T-cell (primary cell): ENCODE measurements around the gene SH3RF3. TPM values are rescaled to one million over a fixed set of nuclear protein-coding genes. Genes with fewer than 3 reads are reported as not detected.

Experiments used
- ATAC-seq, 4 experiments: fragments of 200-7000 bp in 3 of 4; fragments of 150-1000 bp in 1 of 4; cut with Tn5 transposase; replicated peaks in 1 of 4; 1 replicate in 3 of 4; 2 replicates in 1 of 4; pipeline ENCODE4 v1.10.0; 2021; ENCODE audit warnings: moderate library complexity in 3 of 4, mild to moderate bottlenecking in 2 of 4, moderate number of reproducible peaks in 1 of 4
- CTCF ChIA-PET, 2 donors: fragments of 300-600 bp; sonication (Branson Sonifier 250); formaldehyde crosslinking; loops; one replicate each; lab custom pipeline; 2022; ENCODE audit warnings: antibody characterized with exemption in 2 of 2; lab: Charles Lee
- POLR2A ChIA-PET, 2 donors: fragments of 300-600 bp; sonication (Branson Sonifier 250); formaldehyde crosslinking; loops; one replicate each; lab custom pipeline; 2022; ENCODE audit warnings: antibody characterized with exemption in 2 of 2; lab: Charles Lee
- DNase-seq, 35 experiments: peaks; one replicate each; pipeline versions ENCODE4 v3.0.0 to v3.0.0-alpha.2; 2013 to 2023
- H3K27ac ChIP-seq: one replicate; pipeline ENCODE4 v1.5.1; 2013; ENCODE audit warnings: low read length
- H3K27me3 ChIP-seq, 2 experiments: replicated peaks in 1 of 2; 1 replicate in 1 of 2; 2 replicates in 1 of 2; pipeline versions ENCODE4 v1.6.1 to v1.7.0; 2013; ENCODE audit warnings: low read length in 1 of 2, mixed read lengths in 1 of 2; ENCODE audit not compliant: control insufficient read depth in 2 of 2, insufficient read depth in 2 of 2; ENCODE audit errors: extremely low read depth in 1 of 2
- H3K36me3 ChIP-seq, 2 donors: 1 replicate in 1 of 2; 2 replicates in 1 of 2; pipeline versions ENCODE4 v1.6.1 to v1.7.0; 2013; ENCODE audit warnings: low read length in 1 of 2; ENCODE audit not compliant: control insufficient read depth in 2 of 2, insufficient read depth in 1 of 2; ENCODE audit errors: extremely low read depth in 1 of 2
- H3K4me1 ChIP-seq, 2 experiments: 1 replicate in 1 of 2; 2 replicates in 1 of 2; pipeline versions ENCODE4 v1.6.1 to v1.7.0; 2013; ENCODE audit warnings: low read length in 2 of 2, mixed read lengths in 1 of 2; ENCODE audit not compliant: insufficient read depth in 2 of 2, control insufficient read depth in 1 of 2; ENCODE audit errors: extremely low read depth in 1 of 2
- H3K4me3 ChIP-seq, 2 donors: 1 replicate in 1 of 2; 2 replicates in 1 of 2; pipeline versions ENCODE4 v1.5.1 to v1.7.0; 2013; ENCODE audit warnings: mild to moderate bottlenecking in 2 of 2, low read length in 1 of 2, moderate library complexity in 1 of 2; ENCODE audit not compliant: control insufficient read depth in 1 of 2; ENCODE audit errors: extremely low read depth in 1 of 2
- H3K9me3 ChIP-seq: 2 replicates; pipeline ENCODE4 v1.7.0; 2013
- H3K27ac Mint-ChIP-seq, 2 donors: one replicate each; pipeline ENCODE4 v1.8.0; 2020 to 2021; ENCODE audit warnings: mild to moderate bottlenecking in 2 of 2, mixed read lengths in 2 of 2
- H3K27me3 Mint-ChIP-seq, 2 donors: one replicate each; pipeline ENCODE4 v1.8.0; 2021 to 2022; ENCODE audit warnings: mixed read lengths in 2 of 2
- H3K36me3 Mint-ChIP-seq: one replicate; pipeline ENCODE4 v1.8.0; 2021; ENCODE audit warnings: mixed read lengths
- H3K4me1 Mint-ChIP-seq, 3 donors: one replicate each; pipeline ENCODE4 v1.8.0; 2020 to 2022; ENCODE audit warnings: mixed read lengths in 3 of 3, mild to moderate bottlenecking in 1 of 3
- H3K4me3 Mint-ChIP-seq, 3 donors: one replicate each; pipeline ENCODE4 v1.8.0; 2020 to 2022; ENCODE audit warnings: mild to moderate bottlenecking in 3 of 3, mixed read lengths in 3 of 3, moderate library complexity in 3 of 3
- H3K9me3 Mint-ChIP-seq, 3 donors: one replicate each; pipeline ENCODE4 v1.8.0; 2020 to 2022; ENCODE audit warnings: mixed read lengths in 3 of 3
- WGBS: methylation state at CpG from one replicate; pipeline ENCODE4 v1.1.5; 2013; ENCODE audit warnings: missing lambda C conversion rate; ENCODE audit not compliant: insufficient coverage; 5-methylcytosine and 5-hydroxymethylcytosine counted together
- total RNA-seq, 35 experiments: library from RNA in 6 of 35; stranded (reverse) in 6 of 35; fragments of 120-200 nt in 1 of 35; gene quantifications; one replicate each; pipeline versions ENCODE4 v1.2.1 to v1.2.4 and lab custom pipeline; 2013 to 2026

The SH3RF3 gene
- total RNA-seq, 5 donors from 2014 or later (not counting 1 experiment from before 2014, with no cell fraction given) = 1.8 to 4.6 (median 3.6) TPM

DNA sequence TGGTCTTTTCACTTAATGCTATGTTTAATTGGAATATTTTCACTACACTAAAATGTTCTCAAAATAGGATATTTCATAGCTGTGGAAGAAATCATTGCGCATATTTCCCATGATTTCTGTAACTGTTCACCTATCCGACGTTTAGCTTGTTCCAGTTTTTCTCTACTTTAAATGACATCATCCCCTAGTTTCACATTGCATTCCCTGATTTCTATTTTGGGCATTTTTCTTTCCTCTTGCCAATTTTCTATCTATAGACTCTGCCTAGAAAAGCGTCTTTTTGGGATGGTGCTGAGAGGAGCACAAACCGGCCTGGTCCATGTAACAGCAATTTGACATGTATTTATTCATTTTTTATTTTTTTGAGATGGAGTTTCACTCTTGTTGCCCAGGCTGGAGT lies 163.4 kb downstream of the SH3RF3 start:
- H3K27ac ChIP-seq = no peak overlapping the region
- no peak overlapping the region for H3K4me3 ChIP-seq
- ChIA-PET CTCF (no interaction called here), POLR2A (no interaction called here)
- H3K9me3 Mint-ChIP-seq = no peaks in the 10 kb centered on the region
- no peaks in the 10 kb centered on the region for H3K4me1 ChIP-seq
- ATAC-seq (no peak), DNase-seq (no peak)
- no peaks in the 10 kb centered on the region for H3K4me1 Mint-ChIP-seq
- no peaks in the 10 kb centered on the region for H3K9me3 ChIP-seq
- H3K27me3 Mint-ChIP-seq = no peaks in the 10 kb centered on the region
- no peaks in the 10 kb centered on the region for H3K36me3 Mint-ChIP-seq
- peaks cover 0 to 15% of the 10 kb centered on the region in 2 experiments for H3K27me3 ChIP-seq
- H3K36me3 ChIP-seq = no peaks in the 10 kb centered on the region
- WGBS = no CpG with 5 or more reads among the region's 5 CpGs
- no peak overlapping the region for H3K4me3 Mint-ChIP-seq
- no peak overlapping the region for H3K27ac Mint-ChIP-seq

DNA sequence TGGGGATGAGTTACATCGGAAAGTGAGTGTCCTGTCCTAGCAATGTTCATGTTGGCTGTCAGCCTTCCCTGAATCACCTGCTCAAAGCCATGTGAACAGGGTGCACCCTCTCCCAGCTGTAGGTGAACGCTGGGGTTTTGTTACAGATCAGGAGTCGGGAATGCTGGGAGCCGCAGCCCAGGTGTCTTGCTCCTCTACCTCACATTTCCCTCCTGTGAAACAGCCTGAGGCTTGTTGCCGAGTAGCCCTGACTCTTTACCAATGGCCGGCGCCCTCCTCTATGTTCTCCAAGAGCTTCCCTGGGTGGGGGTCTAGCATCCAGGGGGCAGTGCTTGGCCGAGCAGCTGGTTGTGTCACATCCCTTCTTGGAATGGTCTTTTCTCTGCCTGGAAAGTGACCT lies 164.7 kb downstream of the SH3RF3 start:
- Histone ChIP-seq H3K27ac (no peak overlapping the region), H3K4me1 (no peaks in the 10 kb centered on the region), H3K27me3 (peaks cover 0 to 18% of the 10 kb centered on the region in 2 experiments), H3K4me3 (no peak overlapping the region), H3K9me3 (no peaks in the 10 kb centered on the region), H3K36me3 (no peaks in the 10 kb centered on the region)
- no peaks in the 10 kb centered on the region for H3K36me3 Mint-ChIP-seq
- H3K9me3 Mint-ChIP-seq = no peaks in the 10 kb centered on the region
- ChIA-PET POLR2A (no interaction called here), CTCF (interaction anchor here in 1 of 2 donors (0.6 kb wide), 1 partner anchor 146 kb away, joined by 9 read pairs; no protein-coding TSS in a partner anchor)
- no peaks in the 10 kb centered on the region for H3K4me1 Mint-ChIP-seq
- 92% methylated on average over 6 of the region's 8 CpGs for WGBS
- DNase-seq (no peak), ATAC-seq (no peak)
- no peak overlapping the region for H3K27ac Mint-ChIP-seq
- H3K4me3 Mint-ChIP-seq = no peak overlapping the region
- no peaks in the 10 kb centered on the region for H3K27me3 Mint-ChIP-seq

DNA sequence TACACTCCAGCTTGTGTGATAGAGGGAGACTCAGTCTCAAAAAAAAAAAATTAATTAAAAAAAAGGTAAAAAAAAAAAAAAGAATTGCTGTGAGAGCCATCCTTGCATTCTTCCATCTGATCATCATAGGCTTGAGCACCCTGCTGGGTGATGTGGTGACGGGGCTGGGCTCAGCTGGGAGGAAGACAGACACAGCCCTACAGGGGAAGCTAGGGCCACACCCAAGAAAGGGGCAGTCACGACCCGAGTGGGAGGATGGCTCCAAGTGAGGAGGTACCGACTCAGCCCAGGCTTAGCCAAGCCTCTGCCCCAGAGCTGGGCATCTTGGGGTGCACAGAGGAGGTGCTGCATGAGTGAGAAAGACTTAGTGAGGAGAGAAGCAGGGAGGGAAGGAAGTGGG lies 165.5 kb downstream of the SH3RF3 start:
- Mint-ChIP-seq H3K27me3 (no peaks in the 10 kb centered on the region), H3K27ac (no peak overlapping the region), H3K9me3 (no peaks in the 10 kb centered on the region), H3K36me3 (no peaks in the 10 kb centered on the region), H3K4me3 (no peak overlapping the region), H3K4me1 (no peaks in the 10 kb centered on the region)
- ChIA-PET POLR2A (no interaction called here), CTCF (interaction anchor here in 1 of 2 donors (0.6 kb wide), 1 partner anchor 146 kb away, joined by 9 read pairs; no protein-coding TSS in a partner anchor)
- Histone ChIP-seq H3K4me1 (no peaks in the 10 kb centered on the region), H3K4me3 (no peak overlapping the region), H3K9me3 (no peaks in the 10 kb centered on the region), H3K27ac (no peak overlapping the region), H3K36me3 (no peaks in the 10 kb centered on the region), H3K27me3 (peaks cover 0 to 18% of the 10 kb centered on the region in 2 experiments)
- 83% methylated on average over 1 of the region's 4 CpGs for WGBS
- ATAC-seq = no peak
- DNase-seq = no peak

DNA sequence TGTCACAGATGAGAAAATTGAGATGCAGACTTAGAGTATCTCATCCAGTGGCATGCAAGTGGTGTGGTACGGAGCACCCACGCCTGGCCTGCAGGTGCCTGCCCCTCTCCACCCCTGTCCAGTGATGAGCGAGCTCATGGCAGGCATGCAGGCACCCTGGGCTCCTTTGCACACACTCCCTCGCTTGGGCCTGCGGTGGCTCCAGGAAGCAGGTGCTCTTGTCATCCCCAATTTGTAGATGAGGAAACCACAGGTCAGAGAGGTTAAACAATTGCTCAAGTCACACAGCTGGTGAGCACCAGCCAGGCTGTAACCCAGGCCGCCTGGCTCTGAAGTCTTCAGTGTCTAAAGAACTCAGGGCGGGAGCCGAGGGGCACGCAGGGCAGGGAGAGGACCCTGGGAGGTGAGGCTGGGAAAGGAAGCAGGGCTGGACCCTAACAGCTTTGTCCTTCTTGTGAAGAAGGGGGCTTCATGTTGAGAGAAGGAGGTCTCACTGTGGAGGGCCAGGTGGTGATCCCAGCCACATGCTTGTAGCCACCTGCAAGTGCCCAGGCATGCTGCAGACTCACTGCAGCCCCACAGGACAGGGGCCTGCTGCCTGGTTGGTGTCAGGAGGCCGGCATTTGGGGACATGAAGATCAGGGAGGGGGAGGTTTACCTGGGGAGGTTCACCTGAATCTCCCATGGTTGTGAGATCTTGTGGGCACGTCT lies 166.2 kb downstream of the SH3RF3 start:
- POLR2A ChIA-PET = no interaction called here

DNA sequence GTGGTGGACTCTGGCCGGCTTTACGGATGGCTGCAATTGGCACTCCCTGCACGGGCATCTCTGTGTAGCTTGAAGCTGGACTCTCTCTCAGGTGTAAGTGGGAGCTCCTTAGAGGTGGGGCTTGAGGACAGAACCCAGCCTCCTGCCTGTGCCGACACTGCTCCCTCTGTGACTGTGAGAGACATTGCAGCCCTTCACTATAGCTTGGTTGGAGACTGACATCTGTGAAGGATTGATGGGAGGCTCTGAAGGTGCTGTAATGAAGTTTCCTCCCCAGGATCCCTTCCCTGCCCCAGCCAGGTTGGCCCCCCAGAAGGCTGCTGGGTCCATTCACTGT lies 166.7 kb downstream of the SH3RF3 start:
- H3K27ac ChIP-seq = no peak overlapping the region
- CTCF ChIA-PET = interaction anchor here in 1 of 2 donors (0.6 kb wide), 1 partner anchor 85 kb away, joined by 4 read pairs; no protein-coding TSS in a partner anchor
- no peak overlapping the region for H3K27ac Mint-ChIP-seq
- 100% methylated on average over 3 of the region's 4 CpGs for WGBS
- no peaks in the 10 kb centered on the region for H3K36me3 ChIP-seq
- no peak overlapping the region for H3K4me3 Mint-ChIP-seq
- ATAC-seq (no peak), DNase-seq (no peak)
- H3K9me3 Mint-ChIP-seq = no peaks in the 10 kb centered on the region
- POLR2A ChIA-PET = no interaction called here
- H3K4me1 Mint-ChIP-seq = no peaks in the 10 kb centered on the region
- H3K9me3 ChIP-seq = no peaks in the 10 kb centered on the region
- no peaks in the 10 kb centered on the region for H3K36me3 Mint-ChIP-seq
- no peaks in the 10 kb centered on the region for H3K4me1 ChIP-seq
- H3K4me3 ChIP-seq = no peak overlapping the region
- no peaks in the 10 kb centered on the region for H3K27me3 Mint-ChIP-seq
- peaks cover 0 to 18% of the 10 kb centered on the region in 2 experiments for H3K27me3 ChIP-seq

More for the DNA sequence above, 166.2 kb downstream of the SH3RF3 start:
- no peaks in the 10 kb centered on the region for H3K9me3 Mint-ChIP-seq
- ATAC-seq = no peak
- CTCF ChIA-PET = interaction anchor here in 1 of 2 donors (0.6 kb wide), 1 partner anchor 84 kb away, joined by 4 read pairs; no protein-coding TSS in a partner anchor
- whole genome bisulfite sequencing = 79% methylated on average over 8 of the region's 11 CpGs
- H3K36me3 Mint-ChIP-seq = no peaks in the 10 kb centered on the region
- H3K9me3 ChIP-seq = no peaks in the 10 kb centered on the region
- H3K27ac ChIP-seq = no peak overlapping the region
- H3K27ac Mint-ChIP-seq = no peak overlapping the region
- no peak overlapping the region for H3K4me3 Mint-ChIP-seq
- H3K4me3 ChIP-seq = no peak overlapping the region
- no peak for DNase-seq
- H3K4me1 ChIP-seq = no peaks in the 10 kb centered on the region
- H3K27me3 ChIP-seq = peaks cover 0 to 18% of the 10 kb centered on the region in 2 experiments
- H3K36me3 ChIP-seq = no peaks in the 10 kb centered on the region
- H3K27me3 Mint-ChIP-seq = no peaks in the 10 kb centered on the region
- no peaks in the 10 kb centered on the region for H3K4me1 Mint-ChIP-seq

DNA sequence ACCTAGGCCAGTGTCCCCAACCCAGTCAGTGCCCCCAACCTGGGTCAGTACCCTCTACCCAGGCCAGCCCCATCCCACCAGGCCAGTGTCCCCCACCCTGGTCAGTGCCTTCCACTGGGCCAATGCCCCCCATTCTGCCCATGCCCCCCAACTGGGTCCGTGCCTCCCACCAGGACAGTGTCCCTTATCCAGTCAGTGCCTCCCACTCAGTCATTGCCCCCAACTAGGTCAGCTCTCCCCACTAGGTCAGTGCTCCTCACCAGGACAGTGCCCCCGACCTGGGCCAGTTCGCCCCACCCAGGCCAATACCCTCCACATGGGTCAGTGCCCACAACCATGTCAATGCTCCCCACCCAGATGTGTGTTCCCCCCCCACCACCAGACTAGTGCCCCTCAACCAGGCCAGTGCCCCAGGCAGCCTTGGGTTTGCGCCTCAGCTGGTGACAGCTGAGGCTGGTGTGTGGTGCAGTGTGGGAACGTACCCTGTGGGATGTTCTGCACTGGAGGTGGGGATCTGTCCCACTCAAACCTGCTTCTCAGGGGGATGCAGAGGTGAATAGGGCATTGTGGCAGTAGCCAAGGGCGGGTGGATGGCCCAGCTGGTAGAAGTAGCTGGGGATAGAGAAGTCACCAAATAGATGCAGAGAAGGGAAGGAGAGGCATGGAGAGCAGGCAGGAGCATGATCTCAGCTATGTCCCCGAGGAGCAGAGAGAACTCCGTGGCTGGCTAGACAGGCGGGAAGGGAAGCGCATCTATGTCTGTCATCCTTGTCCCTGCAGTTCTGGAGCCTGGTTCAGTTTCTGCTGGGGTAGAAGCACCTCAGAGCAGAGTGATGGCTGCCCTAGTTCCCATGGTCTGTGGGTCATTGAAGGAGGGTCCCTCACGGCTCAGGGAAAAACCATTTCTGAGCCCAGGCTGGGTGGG lies 168.8 kb downstream of the SH3RF3 start:
- WGBS = 87% methylated on average over 9 of the region's 11 CpGs
- H3K27ac ChIP-seq = no peak overlapping the region
- H3K4me1 ChIP-seq = no peaks in the 10 kb centered on the region
- ATAC-seq (no peak), DNase-seq (no peak)
- Mint-ChIP-seq H3K4me3 (no peak overlapping the region), H3K9me3 (no peaks in the 10 kb centered on the region), H3K27me3 (no peaks in the 10 kb centered on the region), H3K36me3 (no peaks in the 10 kb centered on the region), H3K4me1 (no peaks in the 10 kb centered on the region), H3K27ac (no peak overlapping the region)
- H3K36me3 ChIP-seq = no peaks in the 10 kb centered on the region
- H3K4me3 ChIP-seq = no peak overlapping the region
- POLR2A ChIA-PET = no interaction called here
- CTCF ChIA-PET = no interaction called here
- no peaks in the 10 kb centered on the region for H3K9me3 ChIP-seq
- H3K27me3 ChIP-seq = peaks cover 0 to 18% of the 10 kb centered on the region in 2 experiments
